ENCODE results near the gene TFEB. TPM values are rescaled to one million over a fixed set of nuclear protein-coding genes. Genes with fewer than 3 reads are reported as not detected.

The TFEB gene
- total and polyA plus RNA-seq, 2 of the 8 experiments (the other 6 are each of a cell fraction or from before 2014, with no cell fraction given) = 2.3 to 6.7 TPM

DNA sequence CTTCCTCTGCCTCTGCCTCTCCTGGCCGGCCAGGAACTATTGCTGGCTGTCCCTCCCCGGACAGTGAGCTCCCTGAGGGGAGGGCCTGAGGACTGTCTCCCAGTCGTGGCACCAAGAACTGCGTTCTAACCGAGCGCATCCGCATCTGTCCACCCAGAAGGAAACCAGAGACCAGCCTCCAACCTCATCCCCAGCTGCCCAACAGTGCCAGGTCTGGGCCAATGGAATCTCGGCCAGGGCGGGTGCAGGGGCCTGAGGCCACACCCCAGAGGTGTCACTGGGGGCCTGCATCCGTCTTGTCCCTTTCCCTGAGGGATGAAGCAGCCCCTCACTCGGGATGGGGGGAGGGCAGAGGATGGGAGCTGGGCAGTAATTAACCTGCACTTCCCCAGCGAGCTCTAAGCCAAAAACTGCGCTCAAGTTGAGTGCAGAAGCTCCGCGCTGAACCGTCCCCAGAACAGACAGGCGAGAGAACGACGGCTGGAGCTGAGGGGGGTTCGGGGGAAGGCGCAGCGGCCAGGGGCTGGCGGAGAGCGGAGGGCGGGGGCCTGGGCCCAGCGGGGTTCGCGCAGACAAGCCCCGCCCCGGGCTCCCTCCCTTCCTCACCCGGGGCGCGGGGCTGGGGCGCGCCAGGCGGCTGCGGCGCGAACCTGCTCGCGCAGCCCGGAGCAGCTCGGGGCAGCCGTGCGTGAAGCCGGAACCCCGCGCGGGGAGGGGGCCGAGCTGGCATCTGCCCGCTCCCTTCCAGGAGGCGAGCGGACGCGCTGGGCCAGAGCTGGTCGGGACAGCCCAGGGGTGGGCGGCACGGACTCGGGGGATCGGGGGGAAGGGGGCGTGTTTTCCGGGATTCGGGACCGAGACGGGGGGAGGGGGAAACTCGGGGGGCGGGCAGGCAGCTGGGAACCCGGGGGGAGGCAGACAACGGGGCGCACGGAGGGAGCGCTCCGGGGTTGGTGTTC lies 1.4 kb downstream of the TFEB start (continued):
- TF ChIP-seq CHD7 (IDR thresholded peaks at IDR 0.05; ENCODE audit: insufficient replicate concordance, low read length) = no peak
- TF ChIP-seq CTBP2 (IDR thresholded peaks at IDR 0.05; ENCODE audit: borderline replicate concordance, insufficient read depth, insufficient read length, low read length) = peak; percentile 83
- 0 out of 2 replicates have a peak, but pooled peaks have one; percentile 36 for TF ChIP-seq RBBP5 (IDR thresholded peaks at IDR 0.05; ENCODE audit: borderline replicate concordance, low read depth, low read length)
- peak; percentile 29 for TF ChIP-seq KDM4A (IDR thresholded peaks at IDR 0.05; ENCODE audit: low read depth, low read length, severe bottlenecking)
- TF ChIP-seq SUZ12 (IDR thresholded peaks at IDR 0.05; ENCODE audit: low read length) = peak; percentile 58
- peak; percentile 48 for TF ChIP-seq EZH2 (IDR thresholded peaks at IDR 0.05; ENCODE audit: low read depth, low read length, severe bottlenecking)
- no peak for TF ChIP-seq GABPA (IDR thresholded peaks at IDR 0.05; ENCODE audit: borderline replicate concordance, insufficient read depth, low read length)
- TF ChIP-seq PHF8 (conservative IDR thresholded peaks at IDR 0.05; ENCODE audit: low read depth, low read length) = 0 out of 2 replicates have a peak, but pooled peaks have one; percentile 29
